ENCODE results near the gene RASL10B.

RASL10B gene

DNA sequence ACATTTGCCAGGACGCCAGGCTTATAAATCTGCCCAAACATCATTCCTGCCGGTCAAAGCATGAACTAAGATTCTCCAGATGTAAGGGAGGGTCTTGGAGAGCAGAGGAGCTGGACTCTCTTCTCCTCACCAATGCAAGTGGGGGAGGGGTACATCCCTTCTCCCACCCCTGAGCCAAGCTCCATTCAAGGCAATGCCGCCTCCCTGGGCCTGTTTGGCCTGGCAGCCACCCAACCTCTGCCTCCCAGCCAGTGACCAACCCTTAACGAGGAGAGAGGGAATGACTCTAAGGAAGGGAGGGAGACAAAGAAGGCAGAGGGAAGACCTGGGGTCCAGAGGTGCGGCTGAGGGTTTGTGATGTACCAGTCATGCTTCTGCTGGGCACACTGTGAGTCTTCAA lies 43.1 kb downstream of the RASL10B start:
- no peak for DNase-seq (ENCODE audit: low read depth)

DNA sequence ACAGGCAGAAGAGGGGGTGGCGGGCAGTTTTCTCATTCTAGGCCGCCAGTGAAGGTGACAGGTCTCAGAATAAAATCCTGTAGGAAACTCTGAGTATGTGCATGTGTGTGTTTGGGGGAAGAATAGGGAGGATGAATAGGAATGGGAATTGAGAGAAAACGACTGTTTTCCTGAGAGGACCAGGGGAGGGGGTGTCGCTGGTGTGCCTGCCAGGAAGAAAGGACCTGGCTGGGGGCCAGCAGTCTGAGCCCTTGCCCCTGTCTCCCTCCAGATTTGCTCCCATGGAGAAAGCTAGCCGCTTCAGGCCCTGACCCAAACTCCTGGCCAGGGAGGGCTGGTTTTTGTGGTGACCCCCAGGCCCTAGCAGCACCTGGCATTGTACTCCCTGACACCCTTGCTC lies 43.6 kb downstream of the RASL10B start:
- TF ChIP-seq, protein P1, sequence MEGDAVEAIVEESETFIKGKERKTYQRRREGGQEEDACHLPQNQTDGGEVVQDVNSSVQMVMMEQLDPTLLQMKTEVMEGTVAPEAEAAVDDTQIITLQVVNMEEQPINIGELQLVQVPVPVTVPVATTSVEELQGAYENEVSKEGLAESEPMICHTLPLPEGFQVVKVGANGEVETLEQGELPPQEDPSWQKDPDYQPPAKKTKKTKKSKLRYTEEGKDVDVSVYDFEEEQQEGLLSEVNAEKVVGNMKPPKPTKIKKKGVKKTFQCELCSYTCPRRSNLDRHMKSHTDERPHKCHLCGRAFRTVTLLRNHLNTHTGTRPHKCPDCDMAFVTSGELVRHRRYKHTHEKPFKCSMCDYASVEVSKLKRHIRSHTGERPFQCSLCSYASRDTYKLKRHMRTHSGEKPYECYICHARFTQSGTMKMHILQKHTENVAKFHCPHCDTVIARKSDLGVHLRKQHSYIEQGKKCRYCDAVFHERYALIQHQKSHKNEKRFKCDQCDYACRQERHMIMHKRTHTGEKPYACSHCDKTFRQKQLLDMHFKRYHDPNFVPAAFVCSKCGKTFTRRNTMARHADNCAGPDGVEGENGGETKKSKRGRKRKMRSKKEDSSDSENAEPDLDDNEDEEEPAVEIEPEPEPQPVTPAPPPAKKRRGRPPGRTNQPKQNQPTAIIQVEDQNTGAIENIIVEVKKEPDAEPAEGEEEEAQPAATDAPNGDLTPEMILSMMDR (IDR thresholded peaks at IDR 0.05; ENCODE audit: control insufficient read depth, insufficient read depth, low read depth, low read length, missing control alignments), result no peak
- H3K4me3 ChIP-seq (ENCODE audit: control insufficient read depth, low read depth, low read length), result no peak overlapping the region
- no peak for DNase-seq (ENCODE audit: low read depth)

More for the DNA sequence above, 43.1 kb downstream of the RASL10B start:
- TF ChIP-seq, protein P1 (IDR thresholded peaks at IDR 0.05; ENCODE audit: control insufficient read depth, insufficient read depth, low read depth, low read length, missing control alignments), result no peak
- H3K4me3 ChIP-seq (ENCODE audit: control insufficient read depth, low read depth, low read length), result no peak overlapping the region

DNA sequence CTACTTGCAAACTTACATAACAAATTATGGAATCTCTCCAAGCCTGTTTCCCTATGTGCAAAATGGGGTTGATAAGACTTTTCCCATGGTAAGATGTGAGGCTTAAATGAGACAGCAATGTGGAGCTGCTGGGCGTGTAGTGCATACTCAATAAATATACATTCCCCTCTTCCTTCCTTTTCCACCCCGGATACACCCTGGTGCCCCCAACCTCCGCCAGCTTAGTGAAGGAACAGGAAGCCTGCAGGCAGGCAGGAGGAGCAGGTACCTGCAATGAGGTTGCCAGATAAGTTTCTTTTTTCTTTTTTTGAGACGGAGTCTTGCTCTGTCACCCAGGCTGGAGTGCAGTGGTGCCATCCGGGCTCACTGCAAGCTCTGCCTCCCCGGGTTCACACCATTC lies 44.1 kb downstream of the RASL10B start:
- no peak for DNase-seq (ENCODE audit: low read depth)
- TF ChIP-seq, protein P1 (IDR thresholded peaks at IDR 0.05; ENCODE audit: control insufficient read depth, insufficient read depth, low read depth, low read length, missing control alignments), result no peak
- H3K4me3 ChIP-seq (ENCODE audit: control insufficient read depth, low read depth, low read length), result no peak overlapping the region

DNA sequence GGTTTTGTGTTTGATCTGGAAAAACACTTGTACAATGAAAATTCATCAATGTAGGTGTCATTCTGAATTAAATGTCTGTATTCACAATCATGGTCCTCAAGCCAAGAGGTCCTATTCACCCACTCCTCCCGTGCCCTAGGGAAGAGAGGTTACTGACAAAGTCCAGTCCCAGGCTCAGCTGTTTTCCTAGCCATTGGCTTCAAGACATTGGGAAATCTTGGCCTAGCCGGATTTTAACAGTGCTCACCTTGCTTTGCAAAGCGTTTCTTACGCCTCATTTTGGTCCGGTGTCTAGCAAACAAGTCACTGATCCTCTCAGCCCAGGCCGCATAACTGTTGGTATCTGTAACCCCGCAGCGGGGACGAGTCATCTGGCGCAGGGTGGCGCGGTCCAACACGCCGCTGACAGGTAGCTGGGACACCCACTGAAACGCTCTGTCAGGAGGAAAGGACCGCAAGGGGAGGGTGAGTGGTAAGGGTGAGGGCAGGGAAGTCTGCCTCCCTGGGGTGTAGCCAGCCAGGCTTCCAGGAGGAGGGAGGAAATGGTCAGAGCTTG lies 47.3 kb downstream of the RASL10B start:
- TF ChIP-seq, protein P1 (IDR thresholded peaks at IDR 0.05; ENCODE audit: control insufficient read depth, insufficient read depth, low read depth, low read length, missing control alignments), result no peak
- no peak for DNase-seq (ENCODE audit: low read depth)
- no peak overlapping the region for H3K4me3 ChIP-seq (ENCODE audit: control insufficient read depth, low read depth, low read length)

DNA sequence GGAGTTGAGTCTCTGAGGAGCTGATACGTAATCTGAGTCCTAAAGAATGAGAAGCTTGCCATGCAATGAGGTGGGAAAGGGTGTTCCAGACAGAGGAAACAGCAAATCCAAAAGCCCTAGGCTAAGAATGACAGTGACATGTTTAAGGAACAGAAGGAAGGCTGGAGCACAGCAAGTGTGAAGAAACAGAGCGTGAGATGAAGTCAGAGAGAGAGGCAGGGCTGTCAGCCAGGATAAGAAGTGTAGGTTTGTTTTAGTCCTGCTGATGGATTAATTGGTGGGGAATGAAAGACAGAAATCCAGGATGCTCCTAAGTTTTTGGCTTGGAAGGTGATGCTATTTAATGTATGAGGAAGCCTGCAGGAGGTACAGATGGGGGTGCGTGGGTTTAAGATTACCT lies 49.5 kb downstream of the RASL10B start:
- DNase-seq (ENCODE audit: low read depth), result no peak
- H3K4me3 ChIP-seq (ENCODE audit: control insufficient read depth, low read depth, low read length), result no peak overlapping the region
- TF ChIP-seq, protein P1 (IDR thresholded peaks at IDR 0.05; ENCODE audit: control insufficient read depth, insufficient read depth, low read depth, low read length, missing control alignments), result no peak

DNA sequence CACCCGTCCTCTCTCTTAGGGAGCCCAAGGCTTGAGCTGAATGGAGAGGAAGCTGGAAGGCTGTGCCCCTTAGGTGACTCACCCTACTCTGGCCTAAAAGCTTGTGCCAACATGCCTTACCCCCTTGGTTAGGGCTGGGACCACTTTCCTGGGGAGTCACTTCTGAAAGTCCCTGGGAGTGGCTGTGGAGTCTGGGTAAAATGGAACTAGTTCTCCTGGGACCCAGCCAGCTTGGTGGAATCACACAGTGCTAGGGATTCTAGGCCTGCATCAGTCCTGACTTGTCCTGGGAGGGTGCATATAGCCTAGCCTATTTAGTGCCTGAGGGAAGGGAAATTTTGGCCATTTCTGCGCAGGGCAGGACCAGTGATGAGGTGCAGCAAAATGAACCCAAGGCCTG lies 53.5 kb downstream of the RASL10B start:
- no peak for DNase-seq (ENCODE audit: low read depth)
- TF ChIP-seq, protein P1 (IDR thresholded peaks at IDR 0.05; ENCODE audit: control insufficient read depth, insufficient read depth, low read depth, low read length, missing control alignments), result no peak
- H3K4me3 ChIP-seq (ENCODE audit: control insufficient read depth, low read depth, low read length), result no peak overlapping the region

Measured in AG09309 (cell line).